ENCODE results near the gene GNL3.
"Not testable (repeated sequence)": the region's sequence is repeated elsewhere in the genome, so short reads cannot be mapped to it uniquely, and the experiment has no call there.

GNL3 gene

GRCh38 chr3:52685709-52686691 is at the start of gene GNL3, which contains the start of gene PBRM1:
Gene GNL3 (plus strand): TSS chr3:52686032. CDS start chr3:52686093, 61 bp downstream.
Gene PBRM1 (minus strand): TSS chr3:52685913.
- peak; percentile 56 to 94 (median 89) for DNase-seq

- no peak for DNase-seq
Measured at GRCh38 chr3:52636673-52637072, 49.2 kb upstream of the GNL3 start.

GRCh38 chr3:52645549-52645948 is 40.3 kb upstream of the GNL3 start:
- no peak for DNase-seq

GRCh38 chr3:52649461-52650210 is 36.2 kb upstream of the GNL3 start:
- DNase-seq, result no peak

- no peak for DNase-seq
Measured at GRCh38 chr3:52650439-52650838, 35.4 kb upstream of the GNL3 start.

- no peak for DNase-seq
Measured at GRCh38 chr3:52651592-52651991, 34.2 kb upstream of the GNL3 start.

GRCh38 chr3:52655895-52656294 is 29.9 kb upstream of the GNL3 start:
- no peak for DNase-seq

- DNase-seq, result no peak
Measured at GRCh38 chr3:52660046-52660445, 25.8 kb upstream of the GNL3 start.

GRCh38 chr3:52663098-52663497 is 22.7 kb upstream of the GNL3 start:
- DNase-seq, result no peak

GRCh38 chr3:52670621-52671521 is 15.0 kb upstream of the GNL3 start:
- peak in 1 of 51 donors; percentile 29 for DNase-seq

GRCh38 chr3:52671676-52672075 is 14.2 kb upstream of the GNL3 start:
- DNase-seq, result no peak

- DNase-seq, result not testable (repeated sequence)
Measured at GRCh38 chr3:52676201-52676600, 9.6 kb upstream of the GNL3 start.

GRCh38 chr3:52678265-52679198 is 7.3 kb upstream of the GNL3 start:
- DNase-seq, result no peak

- DNase-seq, result no peak
Measured at GRCh38 chr3:52679199-52679538, 6.7 kb upstream of the GNL3 start.

- no peak for DNase-seq
Measured at GRCh38 chr3:52679811-52680210, 6.0 kb upstream of the GNL3 start.

- no peak for DNase-seq
Measured at GRCh38 chr3:52681596-52681995, 4.2 kb upstream of the GNL3 start.

- DNase-seq, result peak in 14 of 51 donors; percentile 1 to 31 (median 12)
Measured at GRCh38 chr3:52682016-52682415, 3.8 kb upstream of the GNL3 start.

GRCh38 chr3:52683611-52684010 is 2.2 kb upstream of the GNL3 start:
- no peak for DNase-seq

GRCh38 chr3:52684184-52684583 is 1.6 kb upstream of the GNL3 start:
- no peak for DNase-seq

GRCh38 chr3:52685285-52685708 is 535 bp upstream of the GNL3 start:
- DNase-seq, result peak in 43 of 51 donors; percentile 18 to 94 (median 84)
